Loucy (cell line): ENCODE measurements around the gene IL16.

Experiments
- H2AFZ ChIP-seq: fragments of 200-600 bp; sonication (generic); 2 replicates; pipeline ENCODE4 v1.6.0; 2016; ENCODE audit warnings: antibody characterized with exemption, mild to moderate bottlenecking, low read length, moderate library complexity
- H3F3A ChIP-seq: fragments of 200-600 bp; 2 replicates; pipeline ENCODE4 v1.6.0; 2016; ENCODE audit warnings: antibody characterized with exemption, low read depth, mild to moderate bottlenecking
- H3K27me3 ChIP-seq: fragments of 200-600 bp; sonication (generic); 2 replicates; pipeline ENCODE4 v1.6.1; 2014; ENCODE audit warnings: low read length, mild to moderate bottlenecking; ENCODE audit not compliant: insufficient read depth, poor library complexity, severe bottlenecking
- H3K36me3 ChIP-seq: fragments of 200-600 bp; sonication (generic); 2 replicates; pipeline ENCODE4 v1.6.1; 2016; ENCODE audit warnings: low read length; ENCODE audit not compliant: insufficient read depth
- H3K4me1 ChIP-seq: fragments of 200-600 bp; sonication (generic); 2 replicates; pipeline ENCODE4 v1.5.1; 2014; ENCODE audit warnings: low read length, mild to moderate bottlenecking; ENCODE audit not compliant: insufficient read depth, poor library complexity, severe bottlenecking
- H3K4me2 ChIP-seq: fragments of 200-600 bp; sonication (generic); 2 replicates; pipeline ENCODE4 v1.6.0; 2014; ENCODE audit warnings: antibody characterized with exemption, low read length, low read depth, mild to moderate bottlenecking; ENCODE audit not compliant: poor library complexity, severe bottlenecking
- H3K4me3 ChIP-seq: fragments of 200-600 bp; sonication (generic); 2 replicates; pipeline ENCODE4 v1.5.1; 2014; ENCODE audit warnings: low read length, mild to moderate bottlenecking, mixed read lengths; ENCODE audit not compliant: poor library complexity, severe bottlenecking
- H3K79me2 ChIP-seq: fragments of 200-600 bp; sonication (generic); 2 replicates; pipeline ENCODE4 v1.6.1; 2014; ENCODE audit warnings: low read length; ENCODE audit not compliant: insufficient read depth
- H3K9ac ChIP-seq: fragments of 200-600 bp; sonication (generic); 2 replicates; pipeline ENCODE4 v1.6.0; 2014; ENCODE audit warnings: mild to moderate bottlenecking, low read depth, low read length, moderate library complexity; ENCODE audit not compliant: poor library complexity, severe bottlenecking
- H3K9me2 ChIP-seq: fragments of 200-600 bp; sonication (generic); replicated peaks from 2 replicates; pipeline ENCODE4 v1.6.1; 2016; ENCODE audit warnings: low read depth, low read length, mixed read lengths
- H3K9me3 ChIP-seq: fragments of 200-600 bp; sonication (generic); 2 replicates; pipeline ENCODE4 v1.6.1; 2014; ENCODE audit warnings: mild to moderate bottlenecking, antibody characterized with exemption, low read length, low read depth; ENCODE audit not compliant: insufficient read depth
- H4K20me1 ChIP-seq: fragments of 200-600 bp; sonication (generic); 2 replicates; pipeline ENCODE4 v1.6.0; 2014; ENCODE audit warnings: antibody characterized with exemption, low read length, mild to moderate bottlenecking; ENCODE audit not compliant: insufficient read depth, poor library complexity, severe bottlenecking
- CTCF ChIP-seq: fragments of 200-600 bp; sonication (generic); conservative IDR thresholded peaks from 2 replicates; pipeline ENCODE4 v1.5.1; 2014; ENCODE audit warnings: mild to moderate bottlenecking, antibody characterized with exemption, low read length
- EZH2phosphoT487 ChIP-seq: fragments of 200-600 bp; IDR thresholded peaks from 2 replicates; pipeline ENCODE4 v1.6.1; 2018; ENCODE audit warnings: antibody characterized with exemption, mild to moderate bottlenecking, moderate library complexity, borderline replicate concordance

IL16 gene

GRCh38 chr15:81301385-81301784 lies 104.7 kb downstream of the IL16 start:
- Histone ChIP-seq H3K4me1 (peaks cover 76% of the 10 kb centered on the region), H3F3A (peaks cover 2% of the 10 kb centered on the region), H3K79me2 (peaks cover 96% of the 10 kb centered on the region), H3K27me3 (no peaks in the 10 kb centered on the region), H3K4me2 (peak overlapping the region; percentile 92), H2AFZ (no peak overlapping the region), H3K9ac (peak overlapping the region; percentile 84), H3K9me3 (no peaks in the 10 kb centered on the region), H4K20me1 (peaks cover 44% of the 10 kb centered on the region), H3K36me3 (peaks cover 52% of the 10 kb centered on the region; the same call in 1 of the 2 replicates), H3K4me3 (peak overlapping the region; percentile 80), H3K9me2 (no peaks in the 10 kb centered on the region)
- TF ChIP-seq EZH2phosphoT487 (no peak), CTCF (no peak)

DNA sequence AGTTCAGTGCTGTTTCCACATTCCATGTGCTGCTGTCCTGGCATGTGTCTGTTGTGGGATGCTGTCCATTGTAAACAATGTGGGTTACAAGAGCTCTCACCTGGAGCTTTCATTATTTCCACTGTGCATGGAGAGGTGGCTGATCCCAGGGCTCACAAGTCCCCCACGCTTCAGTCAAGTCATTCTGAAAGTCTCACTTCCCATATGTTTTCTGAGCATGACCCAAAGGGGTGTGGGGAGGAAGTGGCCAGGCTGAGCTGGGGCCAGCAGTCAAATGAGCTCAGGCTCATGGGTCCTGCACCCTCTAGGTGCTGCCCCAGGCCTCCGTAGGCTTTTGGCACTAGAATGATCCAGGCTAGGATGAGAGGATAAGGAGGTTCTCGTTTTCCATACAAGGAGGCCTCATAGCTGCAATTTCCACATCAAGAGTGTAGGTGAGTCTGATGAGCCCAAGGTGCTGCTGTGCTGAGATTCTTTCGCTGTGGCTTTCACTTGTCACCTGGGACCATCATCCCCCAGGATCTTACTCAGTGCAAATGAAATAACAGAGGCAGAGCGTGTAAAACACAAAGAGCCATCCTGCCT lies 105.2 kb downstream of the IL16 start:
- Histone ChIP-seq H3K4me3 (peak overlapping the region; percentile 80), H3K9me2 (no peaks in the 10 kb centered on the region), H3K27me3 (no peaks in the 10 kb centered on the region), H3K9ac (peak overlapping the region; percentile 84), H4K20me1 (peaks cover 44% of the 10 kb centered on the region), H3K36me3 (peaks cover 57% of the 10 kb centered on the region; the same call in 1 of the 2 replicates), H3K79me2 (peaks cover 94% of the 10 kb centered on the region), H3K4me2 (peak overlapping the region; percentile 92), H3K9me3 (no peaks in the 10 kb centered on the region), H3K4me1 (peaks cover 74% of the 10 kb centered on the region), H2AFZ (no peak overlapping the region), H3F3A (no peaks in the 10 kb centered on the region)
- TF ChIP-seq CTCF (no peak), EZH2phosphoT487 (no peak)

DNA sequence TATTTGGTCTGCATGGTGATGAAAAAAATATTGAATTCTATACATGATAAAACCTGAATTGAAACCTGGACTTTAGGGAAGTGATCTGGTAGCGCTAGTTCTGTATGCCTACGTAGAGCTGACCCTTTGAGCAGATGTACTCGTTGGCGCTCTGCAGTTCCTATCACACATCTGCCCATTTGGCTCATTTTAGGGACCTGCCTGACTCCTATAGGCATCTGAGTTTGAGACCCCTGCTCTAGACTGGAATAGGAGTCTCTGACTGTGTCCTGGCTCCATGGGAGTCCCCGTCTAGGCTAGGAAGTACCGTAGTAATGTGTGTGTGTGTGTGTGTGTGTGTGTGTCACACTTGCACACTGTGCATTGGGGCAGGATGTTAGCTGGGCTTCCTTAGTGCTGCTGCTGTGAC lies 106.0 kb downstream of the IL16 start:
- Histone ChIP-seq H3K79me2 (peaks cover 86% of the 10 kb centered on the region), H3K36me3 (peaks cover 65% of the 10 kb centered on the region; the same call in 1 of the 2 replicates), H2AFZ (no peak overlapping the region), H4K20me1 (peaks cover 44% of the 10 kb centered on the region), H3F3A (no peaks in the 10 kb centered on the region), H3K9me3 (no peaks in the 10 kb centered on the region), H3K4me3 (peak overlapping the region; percentile 80), H3K4me2 (peak overlapping the region; percentile 92), H3K27me3 (no peaks in the 10 kb centered on the region), H3K9ac (peak overlapping the region; percentile 84), H3K4me1 (peaks cover 69% of the 10 kb centered on the region), H3K9me2 (no peaks in the 10 kb centered on the region)
- TF ChIP-seq EZH2phosphoT487 (no peak), CTCF (no peak)
